Lung (tissue), 12 donors: ENCODE data around the gene ZNF775. TPM values are rescaled to one million over a fixed set of nuclear protein-coding genes. Genes with fewer than 3 reads are reported as not detected.

Experiments used
- ATAC-seq: fragments of 200-7000 bp; cut with Tn5 transposase; one replicate; pipeline ENCODE4 v1.9.1; 2020; ENCODE audit warnings: moderate number of reproducible peaks; ENCODE audit not compliant: insufficient read depth, low FRiP score
- DNase-seq, 3 donors: peaks; one replicate each; pipeline ENCODE4 v3.0.0-alpha.2; 2013 to 2017
- H3K27ac ChIP-seq, 2 donors: one replicate each; pipeline ENCODE4 v1.5.1; 2013; ENCODE audit warnings: mild to moderate bottlenecking in 2 of 2, moderate library complexity in 2 of 2, control low read depth in 1 of 2, inconsistent platforms in 1 of 2, low read depth in 1 of 2, low read length in 1 of 2
- H3K27me3 ChIP-seq, 3 donors: one replicate each; pipeline ENCODE4 v1.5.1; 2013; ENCODE audit warnings: low read length in 2 of 3; ENCODE audit not compliant: control insufficient read depth in 3 of 3, insufficient read depth in 3 of 3
- H3K36me3 ChIP-seq, 4 donors: one replicate each; pipeline ENCODE4 v1.5.1; 2013; ENCODE audit warnings: low read length in 4 of 4, mild to moderate bottlenecking in 1 of 4, moderate library complexity in 1 of 4; ENCODE audit not compliant: control insufficient read depth in 4 of 4, insufficient read depth in 4 of 4
- H3K4me1 ChIP-seq, 5 donors: one replicate each; pipeline ENCODE4 v1.5.1; 2013; ENCODE audit warnings: low read length in 5 of 5, mild to moderate bottlenecking in 2 of 5, moderate library complexity in 1 of 5; ENCODE audit not compliant: control insufficient read depth in 5 of 5, insufficient read depth in 5 of 5
- H3K4me3 ChIP-seq: one replicate; pipeline ENCODE4 v1.5.1; 2013; ENCODE audit warnings: mild to moderate bottlenecking, control low read depth, moderate library complexity
- H3K9ac ChIP-seq, 2 donors: one replicate each; pipeline ENCODE4 v1.5.1; 2013; ENCODE audit warnings: low read length in 2 of 2, control low read depth in 1 of 2; ENCODE audit not compliant: insufficient read depth in 1 of 2
- H3K9me3 ChIP-seq, 4 donors: one replicate each; pipeline ENCODE4 v1.5.1; 2013; ENCODE audit warnings: low read length in 3 of 4, mild to moderate bottlenecking in 1 of 4, moderate library complexity in 1 of 4; ENCODE audit not compliant: control insufficient read depth in 4 of 4, insufficient read depth in 3 of 4
- WGBS, 2 donors: extraction: QIAGEN DNeasy Blood & Tissue Kit; methylation state at CpG; one replicate each; pipeline ENCODE4 v1.1.7; 2013; 5-methylcytosine and 5-hydroxymethylcytosine counted together
- polyA plus RNA-seq, 2 donors: library from polyadenylated mRNA; stranded (reverse); fragments of 200-250 nt; gene quantifications; one replicate each; pipeline ENCODE4 v1.2.1, GENCODE V29; 2013
- total RNA-seq, 2 donors: library from RNA; depleted of rRNA in 1 of 2; stranded (reverse); fragments of >200 nt in 1 of 2; gene quantifications; one replicate each; pipeline ENCODE4 v1.2.1, GENCODE V29; 2014 to 2021
- TF ChIP-seq, protein P1 (sequence below): IDR thresholded peaks from 2 replicates; pipeline ENCODE4 v1.5.1; 2012; ENCODE audit warnings: mild to moderate bottlenecking; ENCODE audit errors: control extremely low read depth, extremely low read depth
- donor health status: control.
- donor health status: control.
- donor health status: Bipolar disorder and iron deficiency.
- donor health status: healthy.
- donor health status: DM: yes; HTN: yes; CAD: no.

The ZNF775 gene
- total and polyA plus RNA-seq, 4 donors = 1.4 to 5.4 (median 3.8) TPM

DNA sequence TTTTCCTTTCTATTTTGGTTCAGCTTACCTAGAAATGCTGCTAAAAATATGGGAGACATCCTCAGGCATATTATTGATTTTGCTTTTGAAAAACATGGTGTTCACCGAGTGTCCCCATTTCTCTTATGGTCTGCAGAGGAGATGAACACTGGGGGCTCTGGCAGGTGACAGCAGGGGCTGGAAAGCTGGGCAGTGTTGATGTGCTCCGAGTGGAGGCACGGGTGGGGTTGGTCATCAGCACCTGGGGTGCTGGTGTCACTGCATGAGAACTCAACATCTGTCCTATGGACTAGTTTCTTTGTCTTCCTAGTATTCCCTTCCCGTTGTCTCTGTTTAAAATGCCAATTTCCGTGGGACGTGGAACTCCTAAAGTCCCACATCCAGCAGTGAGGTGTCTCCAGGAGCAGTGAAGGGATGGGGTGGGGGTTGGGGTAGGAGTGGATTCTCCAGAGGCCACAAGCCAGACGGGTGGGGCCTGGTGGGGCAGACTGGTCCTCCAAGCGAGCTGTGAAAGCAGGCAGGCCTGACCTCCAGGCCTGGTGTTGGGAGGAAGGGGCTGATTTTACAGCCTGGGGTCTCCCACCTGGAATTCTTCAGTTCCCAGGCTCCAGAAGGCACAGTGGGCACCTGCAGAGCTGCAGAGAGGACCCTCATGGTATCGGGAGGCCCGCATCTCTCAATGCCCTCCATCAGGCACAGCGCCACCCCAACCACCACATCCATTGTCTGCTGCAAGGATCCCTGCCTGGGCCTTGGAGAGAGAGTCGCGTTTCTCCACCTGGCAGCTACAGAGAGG lies 24.4 kb downstream of the ZNF775 start:
- ATAC-seq (no peak), DNase-seq (no peak)
- WGBS, 2 donors = 89 to 93% methylated on average over 13 of the region's 13 CpGs
- Histone ChIP-seq H3K4me3 (no peak overlapping the region), H3K4me1 (peaks cover 3 to 25% (median 7%) of the 10 kb centered on the region in 5 donors), H3K27me3 (no peaks in the 10 kb centered on the region), H3K9ac (peak overlapping the region; percentile 8 to 38), H3K9me3 (no peaks in the 10 kb centered on the region), H3K36me3 (peaks cover 0 to 4% (median 4%) of the 10 kb centered on the region in 4 donors), H3K27ac (peak overlapping the region in 1 of 2 donors; percentile 21)
- TF ChIP-seq, protein P1, sequence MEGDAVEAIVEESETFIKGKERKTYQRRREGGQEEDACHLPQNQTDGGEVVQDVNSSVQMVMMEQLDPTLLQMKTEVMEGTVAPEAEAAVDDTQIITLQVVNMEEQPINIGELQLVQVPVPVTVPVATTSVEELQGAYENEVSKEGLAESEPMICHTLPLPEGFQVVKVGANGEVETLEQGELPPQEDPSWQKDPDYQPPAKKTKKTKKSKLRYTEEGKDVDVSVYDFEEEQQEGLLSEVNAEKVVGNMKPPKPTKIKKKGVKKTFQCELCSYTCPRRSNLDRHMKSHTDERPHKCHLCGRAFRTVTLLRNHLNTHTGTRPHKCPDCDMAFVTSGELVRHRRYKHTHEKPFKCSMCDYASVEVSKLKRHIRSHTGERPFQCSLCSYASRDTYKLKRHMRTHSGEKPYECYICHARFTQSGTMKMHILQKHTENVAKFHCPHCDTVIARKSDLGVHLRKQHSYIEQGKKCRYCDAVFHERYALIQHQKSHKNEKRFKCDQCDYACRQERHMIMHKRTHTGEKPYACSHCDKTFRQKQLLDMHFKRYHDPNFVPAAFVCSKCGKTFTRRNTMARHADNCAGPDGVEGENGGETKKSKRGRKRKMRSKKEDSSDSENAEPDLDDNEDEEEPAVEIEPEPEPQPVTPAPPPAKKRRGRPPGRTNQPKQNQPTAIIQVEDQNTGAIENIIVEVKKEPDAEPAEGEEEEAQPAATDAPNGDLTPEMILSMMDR = no peak

GRCh38 chr7:150404172-150404804 lies 25.2 kb downstream of the ZNF775 start:
- no peaks in the 10 kb centered on the region for H3K9me3 ChIP-seq
- 29 to 32% methylated on average over 16 of the region's 16 CpGs for WGBS, 2 donors
- TF ChIP-seq, protein P1 = no peak
- peak overlapping the region; percentile 92 to 93 for H3K27ac ChIP-seq
- H3K4me1 ChIP-seq = peaks cover 3 to 25% (median 7%) of the 10 kb centered on the region in 5 donors
- no peaks in the 10 kb centered on the region for H3K27me3 ChIP-seq
- peaks cover 0 to 4% (median under 1%) of the 10 kb centered on the region in 4 donors for H3K36me3 ChIP-seq
- no peak for DNase-seq
- H3K9ac ChIP-seq = peak overlapping the region; percentile 38 to 68
- peak overlapping the region; percentile 5 for H3K4me3 ChIP-seq
- ATAC-seq = no peak

GRCh38 chr7:150404805-150405583 lies 25.9 kb downstream of the ZNF775 start:
- TF ChIP-seq, protein P1 = no peak
- whole genome bisulfite sequencing, 2 donors = 0 to 1% methylated on average over 78 to 86 of the region's 86 CpGs
- ATAC-seq (peak; percentile 95), DNase-seq (peak; percentile 90 to 95 (median 93))
- Histone ChIP-seq H3K9me3 (no peaks in the 10 kb centered on the region), H3K4me1 (peaks cover 3 to 25% (median 7%) of the 10 kb centered on the region in 5 donors), H3K9ac (peak overlapping the region; percentile 38 to 68), H3K36me3 (peaks cover 0 to 5% (median 0%) of the 10 kb centered on the region in 4 donors), H3K27me3 (no peaks in the 10 kb centered on the region), H3K4me3 (peak overlapping the region; percentile 62), H3K27ac (peak overlapping the region; percentile 92 to 93)
